ENCODE results near the gene GDI1. TPM values are rescaled to one million over a fixed set of nuclear protein-coding genes. Genes with fewer than 3 reads are reported as not detected.

The GDI1 gene
- total RNA-seq, 1 experiment from 2014 or later: 137 TPM

- CTCF ChIA-PET: no interaction called here
Observed at GRCh38 chrX:154470914-154471568, 34.1 kb downstream of the GDI1 start.

GRCh38 chrX:154471839-154472684 lies 35.1 kb downstream of the GDI1 start:
- POLR2A ChIA-PET (ENCODE audit: low non-redundant PET): no interaction called here
- BruUV-seq (replicated peaks): no TSS peak

More at GRCh38 chrX:154470914-154471568, 34.1 kb downstream of the GDI1 start:
- Histone ChIP-seq H3K27ac (ENCODE audit: low read depth, low read length, poor library complexity, severe bottlenecking) (no peak overlapping the region), H3K4me1 (ENCODE audit: insufficient read depth, low read length, poor library complexity, severe bottlenecking) (no peaks in the 10 kb centered on the region), H3K4me3 (ENCODE audit: low read depth, low read length, poor library complexity, severe bottlenecking) (no peak overlapping the region), H3K36me3 (ENCODE audit: insufficient read depth, low read length, poor library complexity, severe bottlenecking) (peaks cover 5% of the 10 kb centered on the region), H3K27me3 (replicated peaks; ENCODE audit: insufficient read depth, low read depth, low read length, poor library complexity) (no peaks in the 10 kb centered on the region), H3K9me3 (ENCODE audit: low read depth, low read length, poor library complexity, severe bottlenecking) (no peaks in the 10 kb centered on the region)
- DNase-seq (ENCODE audit: low spot score): no peak
- intact Hi-C loops (cut with micrococcal nuclease; ENCODE audit: unreplicated experiment): no loop called here
- TF ChIP-seq EZH2 (IDR thresholded peaks at IDR 0.05; ENCODE audit: borderline replicate concordance, low read depth, low read length, poor library complexity, severe bottlenecking): no peak
- TF ChIP-seq CTCF (conservative IDR thresholded peaks at IDR 0.05; ENCODE audit: low read depth, low read length): no peak
- POLR2A ChIA-PET (ENCODE audit: low non-redundant PET): no interaction called here
- BruUV-seq (replicated peaks): no TSS peak

More at GRCh38 chrX:154471839-154472684, 35.1 kb downstream of the GDI1 start:
- no peak for TF ChIP-seq EZH2 (IDR thresholded peaks at IDR 0.05; ENCODE audit: borderline replicate concordance, low read depth, low read length, poor library complexity, severe bottlenecking)
- no peak for TF ChIP-seq CTCF (conservative IDR thresholded peaks at IDR 0.05; ENCODE audit: low read depth, low read length)
- Histone ChIP-seq H3K4me1 (ENCODE audit: insufficient read depth, low read length, poor library complexity, severe bottlenecking) (no peaks in the 10 kb centered on the region), H3K36me3 (ENCODE audit: insufficient read depth, low read length, poor library complexity, severe bottlenecking) (peaks cover 5% of the 10 kb centered on the region), H3K27ac (ENCODE audit: low read depth, low read length, poor library complexity, severe bottlenecking) (no peak overlapping the region), H3K4me3 (ENCODE audit: low read depth, low read length, poor library complexity, severe bottlenecking) (no peak overlapping the region), H3K27me3 (replicated peaks; ENCODE audit: insufficient read depth, low read depth, low read length, poor library complexity) (no peaks in the 10 kb centered on the region), H3K9me3 (ENCODE audit: low read depth, low read length, poor library complexity, severe bottlenecking) (no peaks in the 10 kb centered on the region)
- DNase-seq (ENCODE audit: low spot score): no peak
- intact Hi-C loops (cut with micrococcal nuclease; ENCODE audit: unreplicated experiment): no loop called here
- CTCF ChIA-PET: no interaction called here

All from A673 (cell line).